K562 (cell line): ENCODE results near the gene EHD2. TPM values are rescaled to one million over a fixed set of nuclear protein-coding genes. Genes with fewer than 3 reads are reported as not detected.

Experiments used
- BRCA1 ChIP-seq, 2 experiments: fragments of 450-650 bp in 1 of 2; sonication (generic) in 1 of 2; formaldehyde crosslinking in 1 of 2; IDR thresholded peaks; 2 replicates each; pipeline versions ENCODE4 v1.5.0 to v1.6.1; 2017 to 2020; ENCODE audit warnings: mild to moderate bottlenecking in 1 of 2, missing genetic modification reagents in 1 of 2
- CBX5 ChIP-seq: IDR thresholded peaks from 2 replicates; pipeline ENCODE4 v1.6.1; 2014; ENCODE audit warnings: low read depth, borderline replicate concordance
- CC2D1A ChIP-seq: fragments of 450-650 bp; IDR thresholded peaks from 2 replicates; pipeline ENCODE4 v1.6.1; 2017; ENCODE audit warnings: mild to moderate bottlenecking
- CCAR2 ChIP-seq: fragments of 200-400 bp; formaldehyde crosslinking; IDR thresholded peaks from 2 replicates; pipeline ENCODE4 v1.6.1; 2017; ENCODE audit warnings: mild to moderate bottlenecking, low read depth, low read length
- COPS2 ChIP-seq: fragments of 450-650 bp; conservative IDR thresholded peaks from 2 replicates; pipeline ENCODE4 v1.6.1; 2016; ENCODE audit warnings: mild to moderate bottlenecking, moderate library complexity
- ETV6 ChIP-seq, 3 experiments: fragments of 150-350 bp in 1 of 3; sonication (generic) in 1 of 3; formaldehyde crosslinking in 1 of 3; IDR thresholded peaks; 2 replicates each; pipeline versions ENCODE4 v1.6.1 to v1.8.0; 2014 to 2022; ENCODE audit warnings: borderline replicate concordance in 2 of 3, low read depth in 2 of 3, antibody characterized with exemption in 1 of 3, low read length in 1 of 3, mild to moderate bottlenecking in 1 of 3, missing genetic modification reagents in 1 of 3
- FOS ChIP-seq: IDR thresholded peaks from 3 replicates; pipeline ENCODE4 v1.6.1; 2011; ENCODE audit not compliant: insufficient read length; ENCODE audit errors: extremely low read depth
- GTF2A2 ChIP-seq: IDR thresholded peaks from 2 replicates; pipeline ENCODE4 v1.6.1; 2016; ENCODE audit warnings: mild to moderate bottlenecking, missing genetic modification characterization, missing compliant biosample characterization
- HOXB6 ChIP-seq: fragments of 250-450 bp; sonication (Bioruptor Pico); IDR thresholded peaks from 2 replicates; pipeline ENCODE4 v1.5.1; 2022; ENCODE audit warnings: mild to moderate bottlenecking, borderline replicate concordance
- KDM1A ChIP-seq, 2 experiments: fragments of 450-650 bp; IDR thresholded peaks; 2 replicates each; pipeline ENCODE4 v1.6.1; 2016; ENCODE audit warnings: mild to moderate bottlenecking in 2 of 2
- MTA1 ChIP-seq: fragments of 450-650 bp; IDR thresholded peaks from 2 replicates; pipeline ENCODE4 v1.6.1; 2017; ENCODE audit warnings: borderline replicate concordance
- OTX1 ChIP-seq: fragments of 450-650 bp; formaldehyde crosslinking; IDR thresholded peaks from 2 replicates; pipeline ENCODE4 v1.4.0; 2022; ENCODE audit warnings: mild to moderate bottlenecking
- ZNF384 ChIP-seq: IDR thresholded peaks from 2 replicates; pipeline ENCODE4 v1.6.1; 2012; ENCODE audit warnings: low read depth, low read length, improper control_type of control experiment
- polyA plus RNA-seq, 8 experiments: library from polyadenylated mRNA; depleted of rRNA in 4 of 8; stranded (reverse) in 5 of 8; unstranded in 3 of 8; fragments of >200 nt; fragmentation: Nextera tagmentation in 2 of 8; fragmentation: Illumina TruSeq in 1 of 8; extraction: Ambion mirVana in 2 of 8; extraction: Trizol in 1 of 8; gene quantifications; 2 replicates each; pipeline versions ENCODE4 v1.2.1 to v1.2.3, GENCODE V29; 2011 to 2014; ENCODE audit warnings: inconsistent platforms in 1 of 8, missing spikeins in 1 of 8
- total RNA-seq, 7 experiments: library from RNA; depleted of rRNA in 6 of 7; stranded (reverse); fragments of >200 nt in 6 of 7; fragmentation: Illumina TruSeq in 2 of 7; extraction: Trizol in 2 of 7; gene quantifications; 2 replicates each; pipeline versions ENCODE4 v1.2.1 to v1.2.3, GENCODE V29; 2011 to 2021; ENCODE audit warnings: low replicate concordance in 1 of 7
- TF ChIP-seq, protein P1 (sequence below): fragments of 450-650 bp; IDR thresholded peaks from 2 replicates; pipeline ENCODE4 v1.6.1; 2016; ENCODE audit warnings: low read depth, mild to moderate bottlenecking, moderate library complexity
- TF ChIP-seq, protein P2 (sequence below): fragments of 450-650 bp; IDR thresholded peaks from 2 replicates; pipeline ENCODE4 v1.6.1; 2017; ENCODE audit warnings: mild to moderate bottlenecking, moderate library complexity
- TF ChIP-seq, protein P3 (sequence below): sonication (generic); formaldehyde crosslinking; IDR thresholded peaks from 2 replicates; pipeline ENCODE4 v1.8.1; 2023; ENCODE audit warnings: mild to moderate bottlenecking, missing genetic modification reagents
- TF ChIP-seq, protein P4 (sequence below): fragments of 250-450 bp; sonication (Bioruptor Pico); IDR thresholded peaks from 2 replicates; pipeline ENCODE4 v1.5.0; 2022; ENCODE audit warnings: mild to moderate bottlenecking
- TF ChIP-seq, protein P5 (sequence below): sonication (generic); formaldehyde crosslinking; IDR thresholded peaks from 2 replicates; pipeline ENCODE4 v1.8.1; 2022; ENCODE audit warnings: missing genetic modification reagents
- TF ChIP-seq, protein P6 (sequence below): sonication (generic); formaldehyde crosslinking; IDR thresholded peaks from 2 replicates; pipeline ENCODE4 v1.8.0; 2023; ENCODE audit warnings: mild to moderate bottlenecking, missing genetic modification reagents

Gene EHD2
- total and polyA plus RNA-seq, 9 of the 15 experiments (the other 6 are each of a cell fraction or from before 2014, with no cell fraction given), result 1.7 to 32.2 (median 3.0) TPM

DNA sequence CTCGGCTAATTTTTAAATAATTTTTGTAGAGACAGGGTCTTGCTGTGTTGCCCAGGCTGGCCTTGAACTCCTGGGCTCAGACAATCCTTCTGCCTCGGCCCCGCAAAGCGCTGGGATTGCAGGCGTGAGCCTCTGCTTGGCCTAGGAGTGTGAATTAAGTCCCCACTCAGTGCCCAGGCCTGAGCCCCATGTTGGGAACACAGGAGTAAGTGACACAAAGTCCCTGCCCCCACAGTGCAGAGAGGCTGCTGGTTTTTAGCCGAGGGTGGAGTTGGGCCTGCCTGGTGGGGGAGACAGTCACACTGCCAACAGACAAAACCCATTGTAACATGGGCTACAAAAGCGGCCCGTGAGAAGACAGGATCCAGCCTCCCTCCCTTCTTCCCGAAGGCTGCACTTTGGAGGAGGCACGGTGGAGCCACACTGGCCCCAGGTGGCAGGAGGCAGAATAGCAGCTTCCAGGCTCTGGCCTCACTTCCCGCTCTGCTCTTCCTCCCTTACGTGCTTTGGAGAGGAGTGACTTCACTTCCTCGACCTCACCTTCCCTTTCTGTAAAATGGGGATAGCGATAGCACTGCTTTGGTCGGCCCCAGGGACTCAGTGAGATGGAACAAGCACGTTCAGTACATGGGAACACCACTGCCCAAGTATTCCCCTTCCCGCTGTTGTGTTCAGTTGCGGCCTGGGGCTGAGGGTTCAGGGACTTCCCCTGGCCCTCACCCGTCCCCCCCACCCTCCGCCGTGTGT lies 15.2 kb upstream of the EHD2 start (continued):
- no peak for TF ChIP-seq FOS
- TF ChIP-seq MTA1, result no peak
- 0 out of 2 replicates have a peak, but pooled peaks have one; percentile 20 for TF ChIP-seq ZNF384
- TF ChIP-seq, protein P1, sequence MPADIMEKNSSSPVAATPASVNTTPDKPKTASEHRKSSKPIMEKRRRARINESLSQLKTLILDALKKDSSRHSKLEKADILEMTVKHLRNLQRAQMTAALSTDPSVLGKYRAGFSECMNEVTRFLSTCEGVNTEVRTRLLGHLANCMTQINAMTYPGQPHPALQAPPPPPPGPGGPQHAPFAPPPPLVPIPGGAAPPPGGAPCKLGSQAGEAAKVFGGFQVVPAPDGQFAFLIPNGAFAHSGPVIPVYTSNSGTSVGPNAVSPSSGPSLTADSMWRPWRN, result no peak
- TF ChIP-seq ETV6 (IDR thresholded peaks at IDR 0.05; ENCODE audit: borderline replicate concordance in 1 of 2, low read depth in 2 of 2, low read length in 1 of 2), result no peak
- TF ChIP-seq ETV6 (CRISPR knock-in tag; IDR thresholded peaks at IDR 0.05; ENCODE audit: borderline replicate concordance), result no peak
- TF ChIP-seq, protein P2, sequence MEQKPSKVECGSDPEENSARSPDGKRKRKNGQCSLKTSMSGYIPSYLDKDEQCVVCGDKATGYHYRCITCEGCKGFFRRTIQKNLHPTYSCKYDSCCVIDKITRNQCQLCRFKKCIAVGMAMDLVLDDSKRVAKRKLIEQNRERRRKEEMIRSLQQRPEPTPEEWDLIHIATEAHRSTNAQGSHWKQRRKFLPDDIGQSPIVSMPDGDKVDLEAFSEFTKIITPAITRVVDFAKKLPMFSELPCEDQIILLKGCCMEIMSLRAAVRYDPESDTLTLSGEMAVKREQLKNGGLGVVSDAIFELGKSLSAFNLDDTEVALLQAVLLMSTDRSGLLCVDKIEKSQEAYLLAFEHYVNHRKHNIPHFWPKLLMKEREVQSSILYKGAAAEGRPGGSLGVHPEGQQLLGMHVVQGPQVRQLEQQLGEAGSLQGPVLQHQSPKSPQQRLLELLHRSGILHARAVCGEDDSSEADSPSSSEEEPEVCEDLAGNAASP, result no peak
- TF ChIP-seq CBX5, result no peak
- TF ChIP-seq KDM1A (IDR thresholded peaks at IDR 0.05), result peak; percentile 14 to 76; a peak in 2 of 4 replicates
- TF ChIP-seq, protein P3, sequence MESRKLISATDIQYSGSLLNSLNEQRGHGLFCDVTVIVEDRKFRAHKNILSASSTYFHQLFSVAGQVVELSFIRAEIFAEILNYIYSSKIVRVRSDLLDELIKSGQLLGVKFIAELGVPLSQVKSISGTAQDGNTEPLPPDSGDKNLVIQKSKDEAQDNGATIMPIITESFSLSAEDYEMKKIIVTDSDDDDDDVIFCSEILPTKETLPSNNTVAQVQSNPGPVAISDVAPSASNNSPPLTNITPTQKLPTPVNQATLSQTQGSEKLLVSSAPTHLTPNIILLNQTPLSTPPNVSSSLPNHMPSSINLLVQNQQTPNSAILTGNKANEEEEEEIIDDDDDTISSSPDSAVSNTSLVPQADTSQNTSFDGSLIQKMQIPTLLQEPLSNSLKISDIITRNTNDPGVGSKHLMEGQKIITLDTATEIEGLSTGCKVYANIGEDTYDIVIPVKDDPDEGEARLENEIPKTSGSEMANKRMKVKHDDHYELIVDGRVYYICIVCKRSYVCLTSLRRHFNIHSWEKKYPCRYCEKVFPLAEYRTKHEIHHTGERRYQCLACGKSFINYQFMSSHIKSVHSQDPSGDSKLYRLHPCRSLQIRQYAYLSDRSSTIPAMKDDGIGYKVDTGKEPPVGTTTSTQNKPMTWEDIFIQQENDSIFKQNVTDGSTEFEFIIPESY, result 0 out of 2 replicates have a peak, but pooled peaks have one; percentile 36
- TF ChIP-seq CC2D1A, result peak; percentile 91
- no peak for TF ChIP-seq BRCA1 (IDR thresholded peaks at IDR 0.05)
- TF ChIP-seq BRCA1 (CRISPR knock-in tag; IDR thresholded peaks at IDR 0.05), result no peak
- TF ChIP-seq, protein P4, sequence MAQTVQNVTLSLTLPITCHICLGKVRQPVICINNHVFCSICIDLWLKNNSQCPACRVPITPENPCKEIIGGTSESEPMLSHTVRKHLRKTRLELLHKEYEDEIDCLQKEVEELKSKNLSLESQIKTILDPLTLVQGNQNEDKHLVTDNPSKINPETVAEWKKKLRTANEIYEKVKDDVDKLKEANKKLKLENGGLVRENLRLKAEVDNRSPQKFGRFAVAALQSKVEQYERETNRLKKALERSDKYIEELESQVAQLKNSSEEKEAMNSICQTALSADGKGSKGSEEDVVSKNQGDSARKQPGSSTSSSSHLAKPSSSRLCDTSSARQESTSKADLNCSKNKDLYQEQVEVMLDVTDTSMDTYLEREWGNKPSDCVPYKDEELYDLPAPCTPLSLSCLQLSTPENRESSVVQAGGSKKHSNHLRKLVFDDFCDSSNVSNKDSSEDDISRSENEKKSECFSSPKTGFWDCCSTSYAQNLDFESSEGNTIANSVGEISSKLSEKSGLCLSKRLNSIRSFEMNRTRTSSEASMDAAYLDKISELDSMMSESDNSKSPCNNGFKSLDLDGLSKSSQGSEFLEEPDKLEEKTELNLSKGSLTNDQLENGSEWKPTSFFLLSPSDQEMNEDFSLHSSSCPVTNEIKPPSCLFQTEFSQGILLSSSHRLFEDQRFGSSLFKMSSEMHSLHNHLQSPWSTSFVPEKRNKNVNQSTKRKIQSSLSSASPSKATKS (CRISPR knock-in tag), result no peak
- TF ChIP-seq COPS2, result no peak
- TF ChIP-seq, protein P5, sequence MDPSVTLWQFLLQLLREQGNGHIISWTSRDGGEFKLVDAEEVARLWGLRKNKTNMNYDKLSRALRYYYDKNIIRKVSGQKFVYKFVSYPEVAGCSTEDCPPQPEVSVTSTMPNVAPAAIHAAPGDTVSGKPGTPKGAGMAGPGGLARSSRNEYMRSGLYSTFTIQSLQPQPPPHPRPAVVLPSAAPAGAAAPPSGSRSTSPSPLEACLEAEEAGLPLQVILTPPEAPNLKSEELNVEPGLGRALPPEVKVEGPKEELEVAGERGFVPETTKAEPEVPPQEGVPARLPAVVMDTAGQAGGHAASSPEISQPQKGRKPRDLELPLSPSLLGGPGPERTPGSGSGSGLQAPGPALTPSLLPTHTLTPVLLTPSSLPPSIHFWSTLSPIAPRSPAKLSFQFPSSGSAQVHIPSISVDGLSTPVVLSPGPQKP (CRISPR knock-in tag), result no peak
- TF ChIP-seq, protein P6, sequence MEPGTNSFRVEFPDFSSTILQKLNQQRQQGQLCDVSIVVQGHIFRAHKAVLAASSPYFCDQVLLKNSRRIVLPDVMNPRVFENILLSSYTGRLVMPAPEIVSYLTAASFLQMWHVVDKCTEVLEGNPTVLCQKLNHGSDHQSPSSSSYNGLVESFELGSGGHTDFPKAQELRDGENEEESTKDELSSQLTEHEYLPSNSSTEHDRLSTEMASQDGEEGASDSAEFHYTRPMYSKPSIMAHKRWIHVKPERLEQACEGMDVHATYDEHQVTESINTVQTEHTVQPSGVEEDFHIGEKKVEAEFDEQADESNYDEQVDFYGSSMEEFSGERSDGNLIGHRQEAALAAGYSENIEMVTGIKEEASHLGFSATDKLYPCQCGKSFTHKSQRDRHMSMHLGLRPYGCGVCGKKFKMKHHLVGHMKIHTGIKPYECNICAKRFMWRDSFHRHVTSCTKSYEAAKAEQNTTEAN, result no peak
- no peak for TF ChIP-seq HOXB6 (CRISPR knock-in tag)
- TF ChIP-seq GTF2A2 (tag), result no peak
- no peak for TF ChIP-seq OTX1
- TF ChIP-seq CCAR2, result no peak
